IPS-18a (cell line): ENCODE measurements around the gene HSPB7.
A peak's percentile ranks its signal among the peaks of the same experiment; 100 is the strongest.
"Not testable (repeated sequence)": the region's sequence is repeated elsewhere in the genome, so short reads cannot be mapped to it uniquely, and the experiment has no call there.

Experiments used
- H3K27ac ChIP-seq: one replicate; pipeline ENCODE4 v1.5.1; 2013; ENCODE audit warnings: low read length
- H3K27me3 ChIP-seq: one replicate; pipeline ENCODE4 v1.6.1; 2013; ENCODE audit warnings: mild to moderate bottlenecking, low read length; ENCODE audit not compliant: control insufficient read depth, insufficient read depth
- H3K36me3 ChIP-seq: one replicate; pipeline ENCODE4 v1.6.1; 2013; ENCODE audit warnings: low read depth, low read length; ENCODE audit not compliant: control insufficient read depth
- H3K4me1 ChIP-seq: one replicate; pipeline ENCODE4 v1.6.1; 2013; ENCODE audit warnings: low read depth, low read length; ENCODE audit not compliant: control insufficient read depth
- H3K4me3 ChIP-seq: one replicate; pipeline ENCODE4 v1.5.1; 2013; ENCODE audit warnings: low read length
- H3K9ac ChIP-seq: one replicate; pipeline ENCODE4 v1.6.1; 2013; ENCODE audit warnings: mild to moderate bottlenecking, low read length, moderate library complexity
- H3K9me3 ChIP-seq: one replicate; pipeline ENCODE4 v1.6.1; 2013; ENCODE audit warnings: low read depth, low read length; ENCODE audit not compliant: control insufficient read depth

HSPB7 gene

DNA sequence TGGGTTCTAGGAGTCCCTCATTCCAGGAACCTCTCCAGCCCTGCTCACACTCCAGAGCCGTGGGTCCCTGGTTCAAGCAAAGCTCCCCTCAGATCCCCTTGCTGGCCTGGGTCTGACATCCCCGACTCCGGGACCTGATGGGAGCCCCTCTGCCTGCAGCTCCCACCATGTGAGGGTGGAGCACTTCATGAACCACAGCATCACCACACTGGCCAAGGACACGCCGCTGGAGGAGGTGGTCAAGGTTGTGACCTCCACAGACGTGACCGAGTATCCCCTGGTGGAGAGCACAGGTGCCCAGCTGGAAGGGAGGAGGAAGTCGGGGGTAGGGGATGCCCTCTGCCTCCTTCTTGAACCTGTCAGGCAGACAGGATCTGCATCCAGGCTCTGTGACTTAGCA lies 13.7 kb upstream of the HSPB7 start:
- Histone ChIP-seq H3K9ac (no peak overlapping the region), H3K4me3 (no peak overlapping the region), H3K27me3 (no peaks in the 10 kb centered on the region), H3K27ac (no peak overlapping the region), H3K9me3 (no peaks in the 10 kb centered on the region), H3K36me3 (no peaks in the 10 kb centered on the region), H3K4me1 (peaks cover 11% of the 10 kb centered on the region)

DNA sequence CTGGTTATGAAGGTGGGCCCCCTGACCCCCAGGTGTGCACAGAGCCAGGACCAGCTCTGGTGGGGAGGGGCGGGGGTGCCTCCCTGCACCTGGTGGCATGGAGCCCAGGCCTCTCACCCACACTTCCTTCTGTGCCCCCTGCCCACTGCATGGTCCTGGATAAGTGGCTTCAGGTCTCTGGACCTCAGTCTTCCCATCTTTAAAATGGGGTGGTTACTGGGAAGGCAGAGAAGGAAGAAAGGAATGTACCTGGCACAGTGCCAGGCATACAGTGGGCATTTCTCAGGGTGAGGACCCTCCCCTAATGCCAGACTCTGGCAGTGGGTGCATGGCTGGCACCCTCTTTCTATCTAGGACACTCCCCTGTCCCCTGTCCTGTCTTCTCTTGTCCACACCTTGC lies 11.4 kb upstream of the HSPB7 start:
- H3K27me3 ChIP-seq = no peaks in the 10 kb centered on the region
- no peaks in the 10 kb centered on the region for H3K36me3 ChIP-seq
- no peak overlapping the region for H3K9ac ChIP-seq
- H3K27ac ChIP-seq = no peak overlapping the region
- H3K4me1 ChIP-seq = peaks cover 11% of the 10 kb centered on the region
- H3K4me3 ChIP-seq = no peak overlapping the region
- no peaks in the 10 kb centered on the region for H3K9me3 ChIP-seq

DNA sequence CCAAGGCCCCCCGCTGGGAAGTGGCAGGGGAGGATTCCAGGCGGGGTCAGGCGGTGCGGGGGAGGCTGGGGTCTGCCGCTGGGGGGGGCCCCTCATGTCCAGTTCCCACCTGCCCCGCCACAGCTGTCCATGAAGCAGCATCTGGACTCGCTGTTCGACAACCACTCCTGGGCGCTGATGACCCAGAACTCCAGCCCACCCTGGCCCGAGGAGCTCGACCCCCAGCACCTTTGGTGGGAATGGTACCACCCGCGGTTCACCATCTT lies 11.1 kb upstream of the HSPB7 start:
- not testable (repeated sequence) for H3K4me3 ChIP-seq, H3K27ac ChIP-seq, H3K9ac ChIP-seq, H3K36me3 ChIP-seq, H3K9me3 ChIP-seq, H3K27me3 ChIP-seq
- peaks cover 11% of the 10 kb centered on the region for H3K4me1 ChIP-seq

DNA sequence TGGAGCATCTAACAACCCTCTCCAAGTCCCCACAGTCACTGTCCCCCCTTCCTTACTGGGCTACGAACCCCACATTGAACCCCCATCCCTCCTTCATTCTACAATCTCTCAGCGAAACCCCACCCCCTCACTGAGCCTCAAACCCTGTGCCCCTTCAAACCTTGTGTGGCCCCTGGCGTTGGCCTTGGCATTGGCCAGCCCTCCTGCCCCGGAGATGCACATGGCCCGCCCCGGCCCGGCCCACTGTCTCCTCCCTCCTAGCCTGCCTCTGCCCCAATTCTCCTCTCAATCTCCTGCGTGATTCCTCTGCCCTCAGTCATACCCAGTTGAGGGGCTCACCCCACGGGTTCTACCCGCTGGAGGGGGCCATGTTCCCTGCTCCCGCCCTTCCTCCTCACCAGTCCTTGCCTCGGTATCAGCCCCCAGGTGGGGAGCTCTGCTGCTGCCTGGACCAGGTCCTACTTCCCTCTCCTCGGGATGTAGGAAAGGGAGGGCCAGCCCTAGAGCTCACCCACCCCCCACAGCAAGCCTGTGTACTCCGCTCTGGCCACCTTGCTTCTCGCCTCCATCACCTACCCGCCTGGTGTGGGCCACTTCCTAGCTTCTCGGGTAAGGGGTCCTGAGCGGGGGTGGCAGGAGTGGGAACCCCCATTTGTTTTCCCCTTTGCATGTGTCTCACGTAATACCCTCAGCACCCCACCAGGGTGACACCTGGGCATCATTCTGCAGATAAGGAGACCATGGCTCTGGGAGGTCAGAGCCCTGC lies 10.6 kb upstream of the HSPB7 start:
- Histone ChIP-seq H3K4me3 (no peak overlapping the region), H3K27ac (no peak overlapping the region), H3K27me3 (no peaks in the 10 kb centered on the region), H3K36me3 (no peaks in the 10 kb centered on the region), H3K9me3 (no peaks in the 10 kb centered on the region), H3K4me1 (peaks cover 11% of the 10 kb centered on the region), H3K9ac (no peak overlapping the region)

DNA sequence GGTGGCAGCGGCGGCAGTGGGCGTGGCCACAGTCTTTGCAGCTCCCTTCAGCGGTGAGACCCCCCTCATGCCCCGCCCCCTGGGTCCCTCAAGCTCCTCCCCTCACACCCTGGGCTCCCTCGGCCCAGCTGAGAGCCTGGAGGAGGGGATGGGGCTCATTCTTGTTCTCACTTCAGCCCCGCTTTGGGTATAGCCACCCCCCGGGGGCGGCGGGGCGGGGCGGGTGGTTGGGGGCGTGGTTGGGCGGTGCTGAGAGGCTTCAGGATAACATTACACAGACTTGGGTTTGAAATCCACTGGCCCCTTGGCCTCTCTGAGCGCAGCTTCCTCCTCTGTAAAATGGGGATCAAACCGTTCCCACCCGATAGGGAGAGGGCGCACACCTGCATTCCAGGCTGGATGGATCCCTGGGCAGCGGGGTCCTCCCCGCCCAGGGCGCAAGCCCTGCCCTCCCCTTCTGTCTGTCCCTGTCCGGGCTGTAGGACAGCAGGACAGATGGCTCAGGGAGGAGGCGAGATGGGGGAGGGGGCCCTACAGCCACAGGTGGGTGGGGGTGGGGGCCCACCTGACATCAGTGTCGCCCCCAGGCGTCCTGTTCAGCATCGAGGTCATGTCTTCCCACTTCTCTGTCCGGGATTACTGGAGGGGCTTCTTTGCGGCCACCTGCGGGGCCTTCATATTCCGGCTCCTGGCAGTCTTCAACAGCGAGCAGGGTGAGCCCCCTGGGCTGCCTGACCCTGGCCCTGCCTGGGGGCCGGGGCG lies 9.1 kb upstream of the HSPB7 start:
- Histone ChIP-seq H3K27ac (no peak overlapping the region), H3K4me3 (peak overlapping the region; percentile 50), H3K4me1 (peaks cover 7% of the 10 kb centered on the region), H3K9me3 (no peaks in the 10 kb centered on the region), H3K9ac (no peak overlapping the region), H3K27me3 (no peaks in the 10 kb centered on the region), H3K36me3 (no peaks in the 10 kb centered on the region)

DNA sequence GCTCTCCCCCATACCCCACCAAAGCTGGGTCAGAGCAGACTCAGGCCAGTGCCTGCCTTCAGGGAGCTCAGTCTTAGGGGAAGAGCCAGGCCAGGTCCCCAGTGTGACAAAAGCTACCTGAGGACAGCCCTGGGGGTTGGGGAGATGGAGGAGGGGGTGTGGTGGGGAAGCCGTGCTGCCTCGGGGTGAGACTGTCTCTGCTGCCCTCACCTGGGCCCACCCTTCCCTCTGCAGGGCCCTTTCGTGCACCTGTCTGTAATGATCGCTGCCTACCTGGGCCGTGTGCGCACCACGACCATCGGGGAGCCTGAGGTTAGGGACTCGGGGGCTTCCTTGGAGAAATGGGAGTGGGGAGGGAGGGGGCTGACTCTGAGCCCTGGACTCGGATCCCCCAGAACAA lies 8.5 kb upstream of the HSPB7 start:
- not testable (repeated sequence) for H3K36me3 ChIP-seq, H3K9ac ChIP-seq, H3K27ac ChIP-seq, H3K4me1 ChIP-seq, H3K27me3 ChIP-seq, H3K9me3 ChIP-seq
- peak overlapping the region; percentile 50 for H3K4me3 ChIP-seq

DNA sequence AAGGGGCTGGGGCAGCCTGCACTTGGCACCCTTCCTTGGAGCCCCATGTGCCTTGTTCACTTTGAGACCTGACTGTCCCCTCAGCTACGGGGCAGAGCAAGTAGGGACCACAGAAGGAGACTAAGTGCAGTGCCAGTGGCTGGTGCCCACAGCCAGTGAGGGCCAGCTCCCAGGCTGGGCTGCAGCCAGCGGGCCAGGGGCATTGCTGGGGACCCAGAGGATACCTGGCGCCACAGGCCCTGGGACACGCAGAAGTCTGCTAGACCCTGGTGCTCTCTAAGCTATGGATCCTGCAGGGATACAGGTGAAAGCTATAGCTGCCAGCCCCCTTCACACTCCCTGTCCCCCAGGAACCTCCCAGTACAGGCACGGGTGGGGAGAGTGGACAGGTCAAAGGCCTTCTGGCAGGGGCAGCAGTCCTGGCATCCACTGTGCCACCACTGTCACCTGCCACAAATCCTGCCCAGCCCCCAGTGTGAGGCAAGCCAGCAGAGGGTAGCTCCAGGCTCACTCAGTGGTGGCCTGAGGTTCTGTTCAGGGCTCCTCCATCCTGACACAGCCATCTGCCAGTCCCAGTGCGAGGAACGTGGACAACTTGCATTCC lies 5.3 kb upstream of the HSPB7 start:
- Histone ChIP-seq H3K27me3 (no peaks in the 10 kb centered on the region), H3K4me1 (peaks cover 2% of the 10 kb centered on the region)

DNA sequence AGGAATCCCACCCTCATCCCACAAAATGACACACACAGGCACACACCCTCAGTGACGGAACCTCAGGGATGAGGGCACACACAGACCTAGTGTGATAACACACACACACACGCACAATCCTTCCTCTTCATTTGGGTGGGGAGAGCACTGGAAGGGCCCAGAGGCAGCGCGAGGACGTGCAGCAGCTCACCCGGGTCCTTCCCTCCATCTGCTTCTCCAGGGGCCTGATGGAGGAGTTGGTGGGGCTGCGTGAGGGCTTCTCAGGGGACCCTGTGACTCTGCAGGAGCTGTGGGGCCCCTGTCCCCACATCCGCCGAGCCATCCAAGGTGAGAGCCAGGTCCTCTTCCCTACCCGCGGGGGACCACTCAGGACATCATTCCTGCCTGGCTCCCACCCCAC lies 4.5 kb upstream of the HSPB7 start:
- Histone ChIP-seq H3K4me3 (no peak overlapping the region), H3K27ac (no peak overlapping the region), H3K4me1 (peaks cover 3% of the 10 kb centered on the region), H3K9ac (no peak overlapping the region), H3K9me3 (no peaks in the 10 kb centered on the region), H3K36me3 (no peaks in the 10 kb centered on the region), H3K27me3 (no peaks in the 10 kb centered on the region)

More for the DNA sequence above, 5.3 kb upstream of the HSPB7 start:
- no peak overlapping the region for H3K4me3 ChIP-seq
- H3K36me3 ChIP-seq = no peaks in the 10 kb centered on the region
- no peaks in the 10 kb centered on the region for H3K9me3 ChIP-seq
- no peak overlapping the region for H3K27ac ChIP-seq
- H3K9ac ChIP-seq = no peak overlapping the region

DNA sequence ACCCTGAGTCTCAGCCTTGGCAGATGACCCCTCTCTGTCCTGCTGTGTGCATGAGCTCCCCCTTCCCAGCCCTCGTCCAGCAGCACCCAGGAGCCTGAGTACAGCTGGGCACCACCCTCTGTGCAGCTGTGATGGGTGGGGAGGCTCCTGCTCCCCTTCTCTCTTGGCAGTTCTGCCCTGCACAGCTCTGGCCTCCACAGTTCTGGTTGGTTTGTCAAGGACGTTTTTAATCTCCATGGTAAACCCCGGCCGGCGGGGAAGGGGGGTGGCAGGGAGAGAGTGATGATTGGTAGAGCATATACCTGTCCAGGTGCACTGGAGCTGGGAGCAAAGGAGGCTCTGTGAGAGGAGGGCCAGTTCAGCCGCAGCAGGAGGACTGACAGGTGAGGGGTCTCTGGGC lies 3.8 kb upstream of the HSPB7 start, which contains the start of gene CLCNKA:
Gene CLCNKA, plus strand, starts transcription at position 356 of the 400 bp plus-strand sequence. CDS start 584 bp downstream, outside the sequence.
- H3K27me3 ChIP-seq = no peaks in the 10 kb centered on the region
- no peaks in the 10 kb centered on the region for H3K9me3 ChIP-seq
- no peaks in the 10 kb centered on the region for H3K36me3 ChIP-seq
- no peak within 1 kb of the TSS for H3K9ac ChIP-seq
- H3K4me1 ChIP-seq = peaks cover 4% of the 10 kb centered on the region
- H3K27ac ChIP-seq = no peak within 1 kb of the TSS
- no peak within 1 kb of the TSS for H3K4me3 ChIP-seq

DNA sequence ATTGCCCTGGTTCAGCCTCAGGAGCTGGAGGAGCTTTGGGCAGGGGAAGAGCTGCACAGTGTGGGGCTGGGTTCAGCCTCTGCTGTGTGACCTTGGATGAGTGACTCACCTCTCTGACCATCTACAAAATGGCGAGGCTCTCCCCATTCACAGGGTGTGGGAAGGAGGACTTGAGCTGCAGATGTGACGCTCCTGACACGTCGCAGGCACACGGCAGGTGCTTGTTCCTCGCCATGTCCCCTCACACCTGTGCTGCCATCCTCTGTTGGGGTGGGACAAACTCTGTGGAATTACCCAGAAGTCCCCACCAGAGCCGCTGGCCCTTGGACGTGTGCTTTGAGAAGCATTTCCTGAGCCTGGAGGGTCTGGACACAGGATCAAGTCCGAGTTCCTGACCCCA lies 3.0 kb upstream of the HSPB7 start:
- H3K9me3 ChIP-seq, H3K4me1 ChIP-seq, H3K4me3 ChIP-seq, H3K9ac ChIP-seq, H3K27me3 ChIP-seq, H3K27ac ChIP-seq, H3K36me3 ChIP-seq: not testable (repeated sequence)

DNA sequence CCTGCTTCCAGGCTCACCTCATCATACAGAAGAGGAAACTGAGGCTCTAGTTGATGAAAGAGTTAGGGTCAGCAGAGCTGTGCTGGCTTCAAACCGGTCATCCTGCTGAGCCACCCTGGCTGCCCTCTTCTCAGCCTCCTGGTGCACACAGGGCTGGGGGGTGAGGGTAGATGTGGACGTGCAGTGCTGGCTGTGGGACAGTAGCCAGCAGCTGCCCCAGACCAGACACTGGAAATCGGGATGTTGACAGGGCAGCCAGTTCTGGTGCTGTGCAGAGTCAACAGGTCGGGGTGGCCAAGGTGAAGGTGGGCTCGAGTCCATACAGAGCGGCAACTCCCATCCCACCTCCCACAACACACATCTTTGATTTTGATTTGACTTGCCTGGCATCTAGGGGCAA lies 2.5 kb upstream of the HSPB7 start:
- Histone ChIP-seq H3K4me3 (no peak overlapping the region), H3K9ac (no peak overlapping the region), H3K36me3 (no peaks in the 10 kb centered on the region), H3K9me3 (no peaks in the 10 kb centered on the region), H3K27ac (no peak overlapping the region), H3K4me1 (peaks cover 4% of the 10 kb centered on the region), H3K27me3 (no peaks in the 10 kb centered on the region)
